K562 treated with DMSO at 1 percent for 24 hours (cell line): ENCODE measurements around the gene UBE2M. TPM values are rescaled to one million over a fixed set of nuclear protein-coding genes. Genes with fewer than 3 reads are reported as not detected.

Experiments used
- total RNA-seq: library from RNA; unstranded; fragments of 300-600 nt; gene quantifications from 2 replicates; pipeline ENCODE4 v1.2.3, GENCODE V29; 2022; ENCODE audit warnings: low read depth; ENCODE audit not compliant: insufficient read depth

UBE2M gene
- 151 and 152 TPM in 2 replicates for total RNA-seq

GRCh38 chr19:58558066-58558622 lies at the start of gene UBE2M:
UBE2M (minus strand) TSS chr19:58558611; CDS start chr19:58558381, 230 bp downstream.

GRCh38 chr19:58572818-58573657 lies 14.6 kb upstream of the UBE2M start, which contains the start of gene MZF1:
MZF1 (minus strand) TSS chr19:58573335; CDS start chr19:58571389, 1,946 bp downstream.

GRCh38 chr19:58554494-58555368 lies 3.7 kb downstream of the UBE2M start, which contains the start of gene CHMP2A:
CHMP2A (minus strand) TSS chr19:58555105; CDS start chr19:58554212, 893 bp downstream.

GRCh38 chr19:58543826-58544590 lies 14.4 kb downstream of the UBE2M start, which contains the start of gene TRIM28:
TRIM28 (plus strand) TSS chr19:58544064; CDS start chr19:58544758, 694 bp downstream.

GRCh38 chr19:58519355-58520256 lies 38.8 kb downstream of the UBE2M start, which contains the start of gene ZBTB45:
ZBTB45 (minus strand) TSS chr19:58519810; CDS start chr19:58517673, 2,137 bp downstream.

GRCh38 chr19:58511353-58512208 lies 46.8 kb downstream of the UBE2M start, which contains the start of gene SLC27A5:
SLC27A5 (minus strand) TSS chr19:58511992; CDS start chr19:58511955, 37 bp downstream.

Other genes starting within 250 kb of the UBE2M start
- 2.2 and 3.1 TPM in 2 replicates for gene ZSCAN22, start 231.6 kb downstream of the UBE2M start, total RNA-seq
- gene A1BG, start 205.1 kb downstream of the UBE2M start, total RNA-seq, result 53.9 and 61.3 TPM in 2 replicates
- gene ZNF497, start 195.9 kb downstream of the UBE2M start, total RNA-seq, result 6.2 and 6.8 TPM in 2 replicates
- gene ZNF837, start 177.6 kb downstream of the UBE2M start, total RNA-seq, result 5.8 and 6.7 TPM in 2 replicates
- 5,699 and 5,966 TPM in 2 replicates for gene RPS5, start 171.3 kb downstream of the UBE2M start, total RNA-seq
- not detected in 2 replicates for gene RNF225, start 163.0 kb downstream of the UBE2M start, total RNA-seq
- 31.3 and 34.8 TPM in 2 replicates for gene ZNF584, start 150.0 kb downstream of the UBE2M start, total RNA-seq
- 0.44 and 1.00 TPM in 2 replicates for gene ZNF132, start 118.5 kb downstream of the UBE2M start, total RNA-seq
- gene ZNF324B, start 107.0 kb downstream of the UBE2M start, total RNA-seq, result 7.5 and 10.6 TPM in 2 replicates
- 16.9 and 19.2 TPM in 2 replicates for gene ZNF324, start 91.5 kb downstream of the UBE2M start, total RNA-seq
- gene ZNF446, start 82.3 kb downstream of the UBE2M start, total RNA-seq, result 15.2 and 15.7 TPM in 2 replicates
- gene SLC27A5, start 46.6 kb downstream of the UBE2M start, total RNA-seq, result 19.7 and 26.5 TPM in 2 replicates
- 20.5 and 25.2 TPM in 2 replicates for gene ZBTB45, start 38.8 kb downstream of the UBE2M start, total RNA-seq
- gene TRIM28, start 14.5 kb downstream of the UBE2M start, total RNA-seq, result 902 and 994 TPM in 2 replicates
- 154 and 169 TPM in 2 replicates for gene CHMP2A, start 3.5 kb downstream of the UBE2M start, total RNA-seq
- gene MZF1, start 14.7 kb upstream of the UBE2M start, total RNA-seq, result 20.4 and 23.0 TPM in 2 replicates